ENCODE results near the gene PHKG1.
"Not testable (repeated sequence)": the region's sequence is repeated elsewhere in the genome, so short reads cannot be mapped to it uniquely, and the experiment has no call there.

Gene PHKG1

DNA sequence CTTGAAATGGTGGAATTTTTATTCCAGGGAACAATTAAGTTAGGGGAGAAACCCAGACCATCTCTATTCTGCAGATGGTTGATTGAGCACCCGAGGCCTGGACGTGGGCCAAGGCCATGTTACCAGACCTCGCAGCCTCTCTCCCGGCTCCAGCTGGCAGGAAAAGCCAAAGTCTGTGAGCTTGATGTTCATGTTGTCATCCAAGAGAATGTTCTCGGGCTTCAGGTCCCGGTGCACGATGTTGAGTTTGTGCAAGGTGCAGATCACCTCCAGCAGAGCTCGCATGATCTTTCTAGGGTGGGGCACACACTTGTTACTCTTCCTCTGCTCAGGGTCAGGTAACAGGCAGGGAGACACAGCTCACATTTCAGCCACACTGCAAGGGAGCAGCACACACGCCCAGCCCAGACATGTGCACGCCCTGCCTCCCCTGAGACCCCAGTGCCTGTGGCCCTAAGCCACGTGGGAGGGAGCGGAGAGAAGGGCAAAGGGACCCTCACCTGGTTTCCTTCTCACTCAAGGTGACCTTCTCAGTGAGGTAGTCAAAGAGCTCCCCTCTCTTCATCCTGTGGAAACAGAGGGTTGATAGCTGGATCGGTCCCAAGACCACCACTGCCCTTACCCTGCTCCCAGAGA, 9.5 kb downstream of the PHKG1 start:
- peak; percentile 64 for DNase-seq (ENCODE audit: low spot score)

DNA sequence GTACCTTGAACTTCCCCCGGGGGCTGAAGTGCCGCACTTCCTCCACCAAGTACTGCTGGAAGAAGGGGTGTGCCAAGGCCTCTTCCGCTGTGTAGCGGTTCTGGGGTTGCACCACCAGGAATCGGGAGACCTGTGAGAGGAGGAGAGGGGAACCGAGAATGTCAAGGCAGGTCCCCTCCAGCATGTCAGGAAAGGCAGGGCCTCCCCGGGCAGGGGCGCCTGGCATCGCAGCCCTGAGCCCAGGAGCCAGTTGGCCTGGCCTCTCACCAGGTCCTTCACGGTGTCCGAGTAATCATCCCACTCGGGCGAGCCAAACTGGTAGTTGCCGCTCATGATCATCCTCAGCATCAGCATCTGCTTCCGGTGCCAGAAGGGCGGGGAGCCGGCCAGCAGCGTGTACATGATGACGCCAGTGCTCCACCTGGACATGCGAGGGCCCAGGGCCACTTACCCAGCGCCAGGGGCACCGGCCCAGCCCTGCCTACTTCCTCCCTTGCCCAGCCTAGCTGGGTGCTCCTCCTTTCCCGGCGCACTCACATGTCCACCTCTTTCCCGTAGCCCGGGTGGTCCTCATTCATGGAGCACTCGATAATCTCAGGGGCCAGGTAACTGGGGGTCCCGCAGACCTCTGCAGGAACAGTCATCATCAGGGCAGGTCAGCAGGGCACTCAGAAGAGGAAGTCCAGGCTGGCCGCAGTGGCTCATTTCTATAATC, 11.0 kb downstream of the PHKG1 start:
- no peak for DNase-seq (ENCODE audit: low spot score)

DNA sequence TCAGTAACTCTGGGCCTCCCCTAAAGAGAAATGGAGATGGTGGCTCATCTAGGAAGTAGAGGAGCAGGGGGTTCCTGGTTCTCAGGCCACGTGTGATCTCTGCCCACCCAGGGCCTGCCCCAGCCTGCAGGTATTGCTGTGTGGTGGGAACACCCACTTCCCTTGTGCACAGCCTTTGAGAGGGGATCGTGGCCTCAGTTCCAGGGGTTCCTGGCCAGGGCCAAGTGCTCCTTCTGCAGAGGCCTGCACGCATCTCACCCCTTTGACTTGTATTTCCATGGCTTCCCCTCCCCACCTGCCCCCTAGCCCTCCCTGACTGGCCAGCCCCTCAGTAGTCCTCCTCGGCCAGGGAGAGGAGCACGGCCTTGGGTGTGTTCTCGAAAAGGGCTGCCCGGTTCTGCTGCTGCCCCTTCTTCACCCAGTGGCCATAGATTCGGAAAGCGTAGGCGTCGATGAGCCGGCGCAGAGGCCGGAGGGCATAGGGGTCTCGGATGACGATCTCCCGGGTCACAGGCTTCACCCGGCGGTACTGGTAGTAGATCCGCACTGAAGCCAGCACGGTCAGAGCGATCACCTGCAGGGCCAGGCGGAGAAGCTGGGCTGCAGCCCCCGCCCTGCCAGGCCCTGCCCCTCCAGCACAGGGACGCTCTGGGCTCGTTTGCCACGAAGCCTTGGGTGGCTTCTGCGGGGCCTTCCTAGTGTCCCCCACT, 11.9 kb downstream of the PHKG1 start:
- DNase-seq (ENCODE audit: low spot score): not testable (repeated sequence)

DNA sequence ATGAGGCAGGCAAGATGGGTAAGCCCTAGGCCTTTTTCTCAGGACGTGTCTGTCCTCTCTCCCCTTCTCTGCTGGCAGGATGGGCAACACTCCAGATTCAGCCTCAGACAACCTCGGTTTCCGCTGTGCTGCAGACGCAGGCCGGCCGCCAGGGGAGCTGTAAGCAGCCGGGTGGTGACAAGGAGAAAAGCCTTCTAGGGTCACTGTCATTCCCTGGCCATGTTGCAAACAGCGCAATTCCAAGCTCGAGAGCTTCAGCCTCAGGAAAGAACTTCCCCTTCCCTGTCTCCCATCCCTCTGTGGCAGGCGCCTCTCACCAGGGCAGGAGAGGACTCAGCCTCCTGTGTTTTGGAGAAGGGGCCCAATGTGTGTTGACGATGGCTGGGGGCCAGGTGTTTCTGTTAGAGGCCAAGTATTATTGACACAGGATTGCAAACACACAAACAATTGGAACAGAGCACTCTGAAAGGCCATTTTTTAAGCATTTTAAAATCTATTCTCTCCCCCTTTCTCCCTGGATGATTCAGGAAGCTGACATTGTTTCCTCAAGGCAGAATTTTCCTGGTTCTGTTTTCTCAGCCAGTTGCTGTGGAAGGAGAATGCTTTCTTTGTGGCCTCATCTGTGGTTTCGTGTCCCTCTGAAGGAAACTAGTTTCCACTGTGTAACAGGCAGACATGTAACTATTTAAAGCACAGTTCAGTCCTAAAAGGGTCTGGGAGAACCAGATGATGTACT, 13.1 kb downstream of the PHKG1 start:
- no peak for DNase-seq (ENCODE audit: low spot score)

DNA sequence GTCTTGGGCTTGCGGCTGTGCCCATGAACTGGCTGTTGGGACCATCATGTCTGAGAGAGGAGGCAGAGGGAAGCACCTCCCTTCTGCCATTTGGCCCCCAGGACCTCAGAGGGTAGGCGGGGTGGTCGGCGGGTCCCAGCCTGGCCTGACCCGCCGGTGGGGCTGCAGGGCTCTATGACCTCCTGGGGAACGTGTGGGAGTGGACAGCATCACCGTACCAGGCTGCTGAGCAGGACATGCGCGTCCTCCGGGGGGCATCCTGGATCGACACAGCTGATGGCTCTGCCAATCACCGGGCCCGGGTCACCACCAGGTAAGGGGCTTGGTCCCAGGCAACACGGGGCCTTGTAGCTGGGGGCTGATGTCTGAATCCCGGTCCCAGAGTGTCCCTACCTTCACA, 14.6 kb downstream of the PHKG1 start:
- no peak for DNase-seq (ENCODE audit: low spot score)

DNA sequence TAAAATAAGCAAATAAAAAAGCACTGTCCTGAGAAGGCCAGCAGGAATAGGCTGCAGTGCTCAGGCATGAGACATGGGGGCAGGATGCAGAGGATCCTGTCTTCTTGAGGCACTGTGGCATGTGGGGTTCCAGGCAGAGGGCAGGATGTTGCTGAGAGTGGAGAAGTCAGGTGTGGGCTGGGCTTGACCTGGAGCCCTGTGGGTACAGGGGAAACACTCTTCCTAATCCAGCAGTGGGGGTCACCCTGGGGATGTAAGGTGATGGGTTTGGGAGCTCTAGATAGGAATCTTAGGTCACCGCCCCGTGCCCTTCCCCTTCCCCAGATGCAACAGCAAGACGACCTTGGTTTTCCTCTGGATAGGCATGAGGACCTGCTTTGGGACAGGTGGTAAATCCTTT, 15.1 kb downstream of the PHKG1 start:
- peak; percentile 33 for DNase-seq (ENCODE audit: low spot score)

DNA sequence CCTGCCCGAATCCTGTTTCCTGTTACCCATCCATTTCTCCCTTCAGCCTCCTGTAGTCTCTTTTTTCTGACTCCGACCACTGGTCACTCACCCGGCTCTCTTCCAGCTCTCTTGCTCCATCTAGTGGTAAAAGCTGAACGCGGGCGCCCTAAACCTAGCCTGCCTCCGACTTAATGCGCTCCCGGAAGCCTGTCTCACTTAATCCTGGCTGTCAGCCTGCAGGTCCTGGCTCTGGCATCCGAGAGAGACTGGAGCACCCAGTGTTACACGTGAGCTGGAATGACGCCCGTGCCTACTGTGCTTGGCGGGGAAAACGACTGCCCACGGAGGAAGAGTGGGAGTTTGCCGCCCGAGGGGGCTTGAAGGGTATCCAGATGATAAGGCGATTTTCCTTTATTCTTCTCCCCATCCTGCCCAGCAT, 18.4 kb downstream of the PHKG1 start:
- peak; percentile 81 for DNase-seq (ENCODE audit: low spot score)

DNA sequence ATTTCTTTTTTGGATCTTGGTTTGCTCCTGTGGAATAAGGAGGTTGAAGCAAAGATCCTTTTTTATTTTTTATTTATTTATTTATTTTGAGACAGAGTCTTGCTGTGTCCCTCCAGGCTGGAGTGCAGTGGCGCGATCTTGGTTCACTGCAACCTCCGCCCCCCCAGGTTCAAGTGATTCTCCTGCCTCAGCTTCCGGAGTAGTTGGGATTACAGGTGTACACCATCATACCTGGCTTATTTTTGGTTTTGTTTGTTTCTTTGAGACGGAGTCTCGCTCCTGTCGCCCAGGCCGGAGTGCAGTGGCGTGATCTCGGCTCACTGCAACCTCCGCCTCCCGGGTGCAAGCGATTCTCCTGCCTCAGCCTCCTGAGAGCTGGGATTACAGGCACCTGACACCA, 26.4 kb downstream of the PHKG1 start:
- not testable (repeated sequence) for DNase-seq (ENCODE audit: low spot score)

DNA sequence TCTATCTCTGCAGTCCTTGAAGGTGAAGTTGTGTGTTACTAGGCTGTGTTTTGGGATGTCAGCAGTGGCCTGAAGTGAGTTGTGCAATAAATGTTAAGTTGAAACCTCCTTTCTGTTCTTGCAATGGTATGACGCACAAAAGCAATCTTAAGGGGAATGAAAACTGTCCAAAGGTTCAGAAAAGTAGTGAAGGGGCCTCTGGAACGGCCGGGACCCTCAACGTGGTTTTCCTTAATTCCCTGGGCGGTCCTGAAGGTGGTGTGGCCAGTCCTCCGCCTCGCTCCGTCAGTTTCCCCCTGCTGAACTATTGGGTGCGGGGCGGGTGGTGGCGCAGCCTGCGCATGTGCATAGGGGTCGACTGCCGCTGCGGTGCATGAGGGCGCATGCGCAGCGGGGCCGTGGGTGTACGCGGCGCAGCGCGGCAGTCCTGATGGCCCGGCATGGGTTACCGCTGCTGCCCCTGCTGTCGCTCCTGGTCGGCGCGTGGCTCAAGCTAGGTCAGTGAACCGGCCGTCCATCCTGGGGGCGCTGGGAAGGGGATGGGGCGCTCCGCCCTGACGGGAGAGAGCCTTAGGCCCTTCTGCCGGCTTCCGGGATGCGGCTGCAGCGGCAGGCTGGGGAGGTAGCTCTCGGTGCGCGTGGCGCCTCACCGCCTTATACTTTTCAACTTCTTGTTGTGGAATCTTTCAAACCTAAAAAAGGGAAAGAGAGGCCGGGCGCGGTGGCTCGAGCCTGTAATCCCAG, 28.7 kb downstream of the PHKG1 start, which contains the start of gene SUMF2:
Gene SUMF2 (plus strand): TSS at position 405 of the 744 bp plus-strand sequence. CDS start 26 bp downstream, at position 431.
- peak; percentile 95 for DNase-seq (ENCODE audit: low spot score)

DNA sequence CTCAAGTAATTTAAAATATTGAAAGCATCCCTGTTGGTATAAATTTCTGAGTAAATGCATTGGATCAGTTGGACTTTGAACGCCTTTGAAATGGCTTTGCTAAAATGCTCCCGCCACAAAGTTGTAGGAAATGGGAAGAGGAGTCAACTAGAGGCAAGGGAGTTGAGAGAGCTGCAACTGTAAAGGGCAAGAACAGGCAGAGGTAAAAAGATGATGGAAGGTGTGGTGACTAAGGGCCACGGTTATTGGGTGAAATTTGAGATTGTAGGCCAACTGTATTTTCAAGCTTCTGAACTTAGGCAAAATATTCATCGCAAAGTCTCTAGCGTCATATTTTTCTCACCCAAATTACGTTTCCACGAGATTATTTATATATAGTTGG, 29.3 kb downstream of the PHKG1 start:
- DNase-seq (ENCODE audit: low spot score): no peak

DNA sequence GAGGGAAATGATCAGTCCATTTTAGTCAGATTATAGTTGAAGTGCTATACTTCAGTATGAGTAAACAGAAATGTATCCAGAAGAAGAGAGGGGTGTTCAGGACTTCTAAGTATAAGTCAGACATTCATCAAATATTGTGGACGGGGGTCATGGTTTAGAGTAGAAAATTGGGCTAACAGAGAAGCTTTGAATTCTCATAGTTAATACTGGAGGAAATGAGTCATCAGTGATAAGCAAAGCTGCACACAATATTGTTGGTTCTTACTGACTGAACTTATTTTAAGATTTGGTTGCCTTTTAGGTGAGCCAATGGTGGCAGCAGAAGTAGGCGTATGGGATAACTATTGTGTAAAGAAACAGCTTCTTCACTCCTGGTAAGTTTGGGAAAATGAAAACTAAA, 30.4 kb downstream of the PHKG1 start:
- DNase-seq (ENCODE audit: low spot score): no peak

DNA sequence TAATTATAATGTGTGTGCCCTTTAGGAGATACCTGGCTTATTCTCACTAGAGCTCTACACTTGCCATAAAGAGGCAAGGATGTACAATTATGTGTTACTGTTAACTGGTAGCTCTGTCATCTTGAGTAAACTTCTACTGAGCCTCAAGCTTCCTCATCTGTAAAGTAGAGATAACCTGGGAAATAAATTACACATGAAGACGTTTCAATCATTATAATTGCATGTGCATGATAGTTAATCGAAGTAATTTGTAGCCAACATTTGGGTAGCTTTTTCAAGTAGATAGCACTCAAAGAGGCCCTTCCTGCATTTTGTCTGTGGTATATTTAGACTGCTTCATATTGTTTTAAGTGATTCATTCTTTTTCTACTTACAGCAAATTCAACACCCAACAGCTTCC, 38.8 kb downstream of the PHKG1 start:
- no peak for DNase-seq (ENCODE audit: low spot score)

DNA sequence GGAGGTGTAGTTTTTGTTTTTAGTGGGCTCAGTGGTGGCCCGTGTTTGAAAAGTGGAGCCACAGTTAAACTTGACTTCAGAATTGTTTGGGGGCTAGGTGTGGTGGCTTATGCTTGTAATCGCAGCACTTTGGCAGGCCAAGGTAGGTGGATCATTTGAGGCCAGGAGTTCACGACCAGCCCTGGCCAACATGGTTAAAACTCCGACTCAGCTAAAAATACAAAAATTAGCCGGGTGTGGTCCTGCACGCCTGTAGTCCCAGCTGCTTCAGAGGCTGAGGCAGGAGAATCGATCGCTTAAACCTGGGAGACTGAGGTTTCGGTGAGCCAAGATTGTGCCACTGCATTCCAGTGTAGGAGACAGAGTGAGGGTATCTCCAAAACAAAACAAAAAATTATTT, 39.4 kb downstream of the PHKG1 start:
- no peak for DNase-seq (ENCODE audit: low spot score)

DNA sequence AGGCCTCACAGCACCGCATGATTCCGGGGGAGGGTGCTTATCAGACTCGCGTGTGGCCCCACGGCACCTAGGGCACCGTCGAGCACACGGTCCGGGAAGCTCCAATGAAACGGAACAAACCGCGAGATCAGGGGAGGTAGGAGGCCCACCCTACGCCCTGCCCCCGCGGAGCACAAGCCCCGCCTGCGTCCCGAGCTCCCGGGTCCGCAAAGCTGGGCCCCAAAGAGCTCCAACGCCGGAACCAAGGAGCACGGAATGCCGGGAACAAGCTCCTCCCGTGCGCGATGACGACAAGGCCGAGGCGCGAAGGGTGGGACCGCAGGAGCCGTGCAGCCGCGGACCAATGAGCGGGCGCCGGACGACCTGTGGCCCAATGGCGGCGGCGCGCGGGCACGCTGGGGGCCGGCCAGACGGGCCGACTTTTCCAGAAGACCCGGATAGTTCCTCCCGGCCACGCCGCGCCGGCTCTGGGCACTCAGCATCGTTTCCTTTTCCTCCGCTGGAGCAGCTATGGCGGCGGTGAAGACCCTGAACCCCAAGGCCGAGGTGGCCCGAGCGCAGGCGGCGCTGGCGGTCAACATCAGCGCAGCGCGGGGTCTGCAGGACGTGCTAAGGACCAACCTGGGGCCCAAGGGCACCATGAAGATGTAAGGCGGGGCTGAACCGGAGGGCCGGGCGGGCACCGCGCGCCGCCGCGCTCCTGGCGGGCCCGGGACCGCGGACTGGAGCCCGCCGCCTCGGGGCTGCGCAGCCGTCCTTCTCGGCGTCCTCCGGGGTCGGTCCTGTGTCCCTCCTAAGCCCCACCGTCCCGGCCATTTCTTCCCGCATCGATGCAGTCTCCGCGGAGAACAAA, 41.2 kb downstream of the PHKG1 start, which contains the start of the genes CCT6A and PSPH:
Gene CCT6A (plus strand): TSS at position 427 of the 853 bp plus-strand sequence. CDS start 84 bp downstream, at position 511.
Gene PSPH (minus strand): TSS at position 106 of the 853 bp plus-strand sequence. CDS start 30,232 bp downstream, outside the sequence.
- peak; percentile 99 for DNase-seq (ENCODE audit: low spot score)

DNA sequence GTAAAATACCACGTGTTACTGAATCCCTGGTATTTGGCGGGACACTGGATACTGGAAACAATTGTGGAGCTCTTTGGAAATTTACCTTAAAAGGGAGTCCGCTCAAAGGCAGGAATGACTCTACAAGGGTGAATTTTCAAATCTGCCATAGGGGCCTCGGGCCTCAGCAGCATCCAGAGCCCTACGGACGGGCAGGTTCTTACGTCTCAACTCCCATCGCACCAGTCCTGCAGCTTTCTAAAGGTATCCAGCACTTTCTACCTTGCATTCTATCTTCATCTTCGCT, 41.8 kb downstream of the PHKG1 start:
- DNase-seq (ENCODE audit: low spot score): no peak

DNA sequence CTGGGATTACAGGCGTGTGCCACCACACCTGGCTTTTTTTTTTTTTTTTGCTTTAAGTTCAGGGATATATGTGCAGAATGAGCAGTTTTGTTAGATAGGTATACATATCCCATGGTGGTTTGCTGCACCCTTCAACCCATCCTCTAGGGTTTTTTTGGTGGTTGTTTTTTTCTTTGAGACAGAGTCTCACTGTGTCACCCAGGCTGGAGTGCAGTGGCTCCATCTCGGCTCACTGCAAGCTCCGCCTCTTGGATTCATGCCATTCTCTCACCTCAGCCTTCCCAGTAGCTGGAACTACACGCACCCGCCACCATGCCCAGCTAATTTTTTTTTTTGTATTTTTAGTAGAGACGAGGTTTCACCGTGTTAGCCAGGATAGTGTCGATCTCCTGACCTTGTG, 44.0 kb downstream of the PHKG1 start:
- DNase-seq (ENCODE audit: low spot score): not testable (repeated sequence)

DNA sequence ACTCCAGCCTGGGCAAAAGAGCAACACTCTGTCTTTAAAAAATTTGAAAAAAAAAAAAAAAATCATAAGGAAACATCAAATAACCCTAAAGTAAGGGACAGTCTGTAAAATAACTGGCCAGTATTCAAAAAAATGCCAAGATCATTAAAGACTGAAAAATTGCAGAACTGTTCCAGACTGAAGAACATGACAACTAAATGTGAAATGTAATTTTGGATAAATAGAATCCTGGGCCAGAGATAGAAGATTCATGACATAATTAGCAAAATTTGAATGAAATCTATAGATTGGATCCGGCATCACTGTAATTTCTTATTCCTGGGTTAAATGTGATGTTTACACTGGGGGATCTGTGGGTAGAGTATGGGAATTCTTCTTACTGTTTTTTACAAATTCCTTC, 44.5 kb downstream of the PHKG1 start:
- DNase-seq (ENCODE audit: low spot score): no peak

DNA sequence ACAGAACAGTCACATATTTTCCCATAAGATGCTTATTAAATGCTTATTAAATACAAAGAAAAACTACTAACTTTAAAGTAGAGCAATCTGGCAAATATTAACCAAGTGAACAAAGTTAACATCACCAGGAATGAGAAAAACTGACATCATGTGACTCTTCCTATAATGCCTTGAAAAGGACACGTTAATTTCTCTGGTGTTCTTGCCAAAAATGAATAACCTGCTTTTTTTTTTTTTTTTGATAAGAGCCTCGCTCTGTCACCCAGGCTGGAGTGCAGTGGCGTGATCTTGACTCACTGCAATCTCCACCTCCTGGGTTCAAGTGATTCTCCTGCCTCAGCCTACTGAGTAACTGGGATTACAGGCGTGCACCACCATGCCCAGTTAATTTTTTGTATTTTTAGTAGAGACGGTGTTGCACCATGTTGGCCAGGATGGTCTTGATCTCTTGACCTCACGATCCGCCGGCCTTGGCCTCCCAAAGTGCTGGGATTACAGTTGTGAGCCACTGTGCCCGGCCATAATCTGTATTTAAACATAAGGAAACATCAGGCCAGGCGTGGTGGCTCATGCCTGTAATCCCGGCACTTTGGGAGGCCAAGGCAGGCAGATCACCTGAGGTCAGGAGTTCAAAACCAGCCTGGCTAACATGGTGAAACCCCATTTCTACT, 45.2 kb downstream of the PHKG1 start:
- DNase-seq (ENCODE audit: low spot score): not testable (repeated sequence)

DNA sequence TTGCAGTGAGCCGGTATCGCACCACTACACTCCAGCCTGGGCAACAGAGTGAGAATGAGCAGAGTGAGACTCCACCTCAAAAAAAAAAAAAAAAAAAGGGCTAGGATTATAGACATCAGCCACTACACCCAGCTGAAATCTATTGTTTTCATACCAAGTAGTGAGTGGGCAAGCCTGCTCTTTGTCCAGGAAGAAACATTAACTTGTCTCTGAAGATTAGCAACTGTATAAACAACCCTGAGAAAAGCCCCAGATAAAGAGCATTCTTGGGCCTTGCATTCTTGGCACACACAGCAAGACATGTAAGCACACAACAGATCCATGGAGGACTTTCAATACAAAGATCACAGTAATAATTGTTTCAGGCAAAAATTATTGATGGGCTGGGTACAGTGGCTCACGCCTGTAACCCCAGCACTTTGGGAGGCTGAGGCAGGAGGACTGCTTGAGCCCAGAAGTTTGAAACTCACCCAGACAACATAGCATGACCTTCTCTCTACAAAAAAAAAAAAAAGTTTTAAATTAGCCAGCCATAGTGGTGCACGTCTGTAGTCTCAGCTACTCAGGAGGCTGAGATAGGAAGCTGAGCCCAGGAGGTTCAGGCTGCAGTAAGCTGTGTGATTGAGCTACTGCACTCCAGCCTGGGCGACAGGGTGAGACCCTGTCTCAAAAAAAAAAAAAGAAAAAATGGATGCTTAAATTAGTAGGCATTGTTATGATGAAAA, 45.9 kb downstream of the PHKG1 start:
- no peak for DNase-seq (ENCODE audit: low spot score)
